Activated effector memory CD4-positive, alpha-beta T cell treated with anti-CD3 and anti-CD28 coated beads, Interleukin-2, amount 50 U/mL, for 16 hours (primary cell): Measurements from ENCODE around the gene TBC1D21.
A peak's percentile ranks its signal among the peaks of the same experiment; 100 is the strongest.

ENCODE experiments used
- DNase-seq: peaks from one replicate; pipeline ENCODE4 v3.0.0-alpha.2; 2020

The TBC1D21 gene

DNA sequence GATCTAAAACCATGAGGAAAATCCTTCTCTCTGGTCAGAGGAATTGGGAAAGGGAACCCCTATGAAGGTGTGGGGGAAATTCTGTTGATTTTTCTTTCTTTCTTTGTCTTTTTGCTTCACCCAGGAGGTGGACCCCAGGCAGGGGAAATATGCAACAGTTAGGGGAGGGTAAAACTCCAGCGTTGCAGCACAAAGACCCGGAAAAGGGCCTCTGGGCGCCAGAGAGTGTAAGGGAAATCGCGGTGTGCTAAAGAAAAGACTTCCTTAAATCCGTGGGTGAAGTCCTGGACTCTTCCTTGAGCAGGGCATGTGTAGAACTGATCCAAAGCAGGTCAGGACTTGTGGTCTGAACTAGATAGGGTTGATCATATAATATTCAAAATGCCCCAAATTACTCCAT, 11.1 kb upstream of the TBC1D21 start:
- DNase-seq = no peak

DNA sequence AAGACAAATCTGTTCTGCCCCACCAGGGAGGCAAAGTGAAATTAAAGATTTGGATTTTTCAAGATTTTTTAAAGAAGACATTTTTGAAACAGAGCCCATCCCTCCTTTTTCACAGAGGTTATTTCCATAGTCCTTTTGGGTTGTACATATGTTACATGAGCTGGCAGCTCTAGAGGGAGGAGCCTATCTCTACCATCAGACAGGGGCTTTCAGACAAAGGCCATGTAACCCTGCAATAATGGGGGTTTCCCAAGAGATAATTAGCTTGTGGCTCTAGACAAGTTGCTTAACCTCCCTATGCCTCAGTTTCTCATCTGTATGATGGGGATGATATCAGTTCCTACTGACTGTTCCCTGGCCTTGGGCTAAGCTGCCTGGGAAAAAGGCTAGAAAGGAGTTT, 8.0 kb upstream of the TBC1D21 start:
- no peak for DNase-seq

DNA sequence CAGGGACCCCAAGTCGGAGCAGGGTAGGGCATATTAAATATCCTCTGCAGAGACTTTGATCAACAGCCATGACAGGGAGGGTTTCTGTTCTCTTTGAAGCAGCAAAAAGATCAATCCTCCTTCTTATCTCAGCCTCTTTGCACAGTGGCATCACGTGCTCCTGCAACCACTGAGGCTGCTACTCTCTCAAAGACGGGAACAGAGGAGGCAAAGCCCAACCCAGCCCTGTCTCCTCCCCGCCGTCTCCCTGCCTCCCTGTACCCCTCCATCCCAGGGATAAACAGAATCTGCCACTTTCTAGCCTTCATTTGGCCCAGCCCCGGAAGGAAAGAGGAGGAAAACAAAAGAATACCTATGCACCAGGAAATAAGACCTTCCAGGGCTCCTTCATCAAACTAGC, 7.5 kb upstream of the TBC1D21 start:
- DNase-seq = no peak

DNA sequence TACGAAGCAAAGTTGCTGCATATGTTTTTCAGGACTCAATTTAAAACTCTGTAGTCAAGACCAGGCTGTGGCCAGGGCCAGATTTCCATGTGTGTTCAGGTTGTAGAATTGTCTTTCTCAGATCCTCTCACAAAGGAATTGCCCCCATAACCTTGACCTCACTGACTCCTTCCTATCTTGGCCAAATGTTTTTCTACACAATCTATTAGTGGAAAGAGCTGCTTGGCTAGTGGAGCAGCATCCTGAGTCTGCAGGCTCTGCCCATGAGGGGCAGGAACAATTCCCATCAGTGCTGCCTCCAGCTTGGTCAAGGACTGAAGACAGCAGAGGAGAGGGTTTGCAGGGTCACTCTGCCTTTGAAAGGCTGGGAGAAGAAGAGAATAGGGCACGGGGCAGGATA, 6.9 kb upstream of the TBC1D21 start:
- no peak for DNase-seq

DNA sequence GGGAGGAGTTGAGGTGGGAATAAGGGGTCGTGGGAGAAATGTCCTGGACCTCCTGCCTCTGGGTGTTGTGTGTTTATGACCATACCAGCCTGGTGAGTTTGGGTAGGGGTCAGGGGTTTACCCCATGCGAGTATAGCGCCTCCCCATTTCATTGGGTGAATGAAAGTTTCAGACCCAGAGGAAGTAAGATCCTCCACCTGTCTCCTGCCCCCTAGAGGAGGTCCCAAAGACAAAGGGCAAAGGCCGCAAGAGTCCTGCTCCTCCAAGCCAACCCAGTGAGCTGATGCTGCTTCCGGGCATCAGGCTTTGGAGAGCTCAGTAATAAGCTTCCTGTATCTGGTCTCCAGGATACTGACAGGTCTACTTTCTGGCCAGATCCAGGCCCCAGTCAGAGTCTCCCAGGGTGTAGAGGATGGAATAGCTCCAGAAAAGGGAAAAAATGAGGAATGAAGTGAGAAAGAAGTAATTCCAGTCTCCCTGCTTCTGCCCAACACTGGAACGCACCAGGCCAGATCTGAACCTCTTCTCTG, 6.4 kb upstream of the TBC1D21 start:
- no peak for DNase-seq

DNA sequence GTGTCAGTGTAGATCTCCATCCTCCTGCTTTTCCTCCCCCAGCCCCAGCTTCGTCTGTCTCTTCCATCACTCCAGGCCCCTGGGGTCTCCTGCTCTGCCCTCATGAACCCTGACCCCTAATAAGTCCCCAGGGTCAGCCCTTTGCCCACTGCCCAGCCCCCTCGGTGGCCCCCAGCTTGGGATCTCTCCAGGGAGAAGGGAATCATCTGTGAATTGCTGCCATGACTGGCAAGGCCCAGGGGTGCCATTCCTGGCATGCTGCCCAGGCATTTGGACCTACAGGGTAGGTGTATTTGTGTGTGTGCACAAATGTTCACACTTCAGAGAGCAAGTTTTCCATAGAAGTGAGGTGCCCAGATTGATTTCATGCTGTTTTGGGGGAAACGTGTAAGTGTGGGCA, 5.9 kb upstream of the TBC1D21 start:
- DNase-seq = no peak

DNA sequence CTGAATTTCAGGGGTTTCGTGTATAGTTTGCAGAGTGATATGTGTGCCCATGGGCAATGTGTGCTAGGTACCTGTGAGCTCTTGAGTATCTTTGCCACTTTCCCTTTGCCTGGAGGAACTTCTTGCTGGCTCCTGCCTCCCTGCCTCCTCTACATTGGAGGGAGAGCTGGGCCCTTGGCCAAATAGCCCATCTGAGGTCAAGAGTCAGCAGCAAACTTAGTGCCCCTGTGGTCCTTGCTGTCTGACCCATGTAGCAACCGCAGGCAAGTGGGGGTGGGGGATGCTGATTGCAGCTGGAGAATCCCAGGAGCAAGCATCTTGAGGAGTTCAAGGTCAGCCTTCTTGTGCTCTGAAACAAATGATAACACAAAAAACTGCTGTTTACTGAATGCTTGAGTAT, 5.4 kb upstream of the TBC1D21 start:
- no peak for DNase-seq

DNA sequence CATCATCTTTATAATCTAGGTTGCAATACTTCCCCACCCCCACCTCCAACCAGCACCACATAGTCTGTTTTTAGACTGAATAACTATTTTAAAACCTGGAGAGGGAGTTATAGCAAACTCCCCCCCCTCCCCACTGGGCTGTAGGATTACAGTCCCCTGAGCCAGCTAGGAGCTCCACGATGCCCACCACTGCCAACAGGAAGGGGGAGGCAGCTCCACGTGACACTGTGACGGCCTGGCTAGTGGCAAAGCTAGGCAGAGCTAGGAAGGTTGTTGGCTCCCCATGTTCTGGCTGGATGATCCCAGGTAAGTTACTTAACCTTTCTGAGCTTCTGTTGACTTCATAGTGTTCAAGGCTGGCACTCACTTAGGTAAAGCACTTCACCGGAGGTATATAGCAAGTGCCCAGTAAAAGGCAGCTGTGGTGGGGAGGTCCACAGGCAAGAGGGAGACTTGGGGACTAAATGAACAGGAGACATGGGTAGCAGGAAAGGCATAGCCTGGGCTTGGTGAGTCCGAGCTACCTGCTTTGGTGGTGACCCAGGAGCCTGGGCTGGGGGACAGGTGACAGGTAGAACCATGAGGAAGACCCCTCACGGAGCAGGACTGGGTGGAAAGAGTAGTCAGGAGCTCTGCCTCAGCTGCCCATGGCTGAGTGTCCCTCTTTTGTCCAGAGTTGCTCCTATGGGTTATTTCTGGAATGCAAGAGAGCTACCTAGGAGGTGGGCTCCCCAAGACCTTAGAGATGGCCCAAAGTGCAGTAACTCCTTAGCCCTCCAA, 4.0 kb upstream of the TBC1D21 start:
- no peak for DNase-seq

DNA sequence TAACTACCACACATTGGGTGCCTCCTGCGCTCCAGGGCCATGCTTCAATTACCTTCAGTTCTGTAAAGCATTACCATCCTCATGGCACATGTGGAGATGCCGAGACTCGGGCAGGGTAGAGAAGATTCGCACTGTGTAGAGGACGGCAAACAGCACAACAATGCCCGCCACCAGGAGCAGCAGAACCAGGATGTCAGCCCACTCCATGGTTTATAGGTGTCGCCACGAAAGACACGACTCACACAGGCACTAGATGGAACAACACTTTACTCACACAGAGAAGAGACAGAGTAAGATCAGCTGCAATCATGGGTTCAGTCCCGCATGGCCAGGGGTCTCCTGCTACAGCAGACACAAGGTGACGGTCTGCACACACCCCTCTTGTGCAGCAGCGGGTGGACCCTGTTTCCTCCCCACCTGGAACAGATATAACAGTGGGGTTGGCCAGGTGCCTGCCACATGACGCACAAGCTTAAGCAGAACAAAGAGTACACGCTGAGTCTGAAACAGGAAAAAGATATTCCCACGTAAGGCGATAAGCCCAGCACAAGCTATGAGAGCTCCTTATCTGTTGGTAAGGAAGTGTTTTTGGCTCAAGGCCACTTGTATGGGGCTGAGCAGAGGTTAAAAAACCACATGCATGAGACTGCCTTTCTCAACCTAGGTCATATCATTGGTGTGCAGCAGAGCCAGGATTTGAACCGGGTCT, 2.5 kb upstream of the TBC1D21 start:
- no peak for DNase-seq

DNA sequence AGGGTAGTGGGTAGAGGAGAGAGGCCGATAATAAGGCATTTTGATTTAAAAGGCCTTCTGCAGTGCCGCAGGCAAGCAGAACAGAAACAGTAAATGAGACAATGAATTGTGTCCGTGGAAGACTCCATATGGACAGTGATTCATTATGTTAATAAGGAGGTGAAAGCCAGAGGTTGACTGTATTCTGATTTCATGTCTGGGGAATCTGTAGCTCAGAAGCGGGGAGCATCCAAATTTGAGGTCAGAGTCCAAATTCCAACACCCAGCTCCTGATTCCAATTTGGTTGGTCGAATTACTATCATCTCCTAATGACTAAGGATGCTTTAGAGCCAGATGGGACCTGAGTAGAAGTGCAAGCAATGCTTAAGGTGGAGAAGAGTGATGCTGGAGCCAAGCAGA, 1.0 kb upstream of the TBC1D21 start:
- no peak for DNase-seq

DNA sequence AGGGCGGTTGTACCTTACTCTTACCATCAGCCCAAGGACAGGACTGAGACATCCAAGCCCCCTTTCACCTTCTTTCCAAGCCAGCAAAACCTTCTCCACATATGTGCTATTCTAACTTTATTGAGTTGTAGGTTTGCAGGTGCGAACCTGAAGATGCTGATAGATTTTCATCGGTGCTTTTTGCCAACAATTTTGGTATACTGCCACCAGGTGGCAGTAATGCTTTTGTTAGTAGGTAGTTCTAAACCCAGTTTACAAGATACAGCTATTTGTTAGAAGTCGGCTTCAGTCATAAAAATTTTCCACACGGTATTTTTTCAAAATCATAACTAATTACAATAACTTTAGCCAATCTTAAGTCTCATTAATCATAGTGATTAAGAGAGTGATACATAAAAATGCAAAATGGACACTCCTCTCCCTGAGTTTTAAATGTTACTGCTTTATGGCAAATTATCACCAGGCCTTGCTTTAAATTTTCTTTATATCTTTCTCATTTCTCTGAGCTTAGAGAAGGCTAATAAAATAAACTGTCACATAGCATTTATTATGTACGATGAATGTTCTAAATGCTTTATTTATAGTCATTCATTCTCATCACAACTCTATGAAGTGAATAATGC, 636 bp downstream of the TBC1D21 start:
- peak; percentile 53 for DNase-seq

DNA sequence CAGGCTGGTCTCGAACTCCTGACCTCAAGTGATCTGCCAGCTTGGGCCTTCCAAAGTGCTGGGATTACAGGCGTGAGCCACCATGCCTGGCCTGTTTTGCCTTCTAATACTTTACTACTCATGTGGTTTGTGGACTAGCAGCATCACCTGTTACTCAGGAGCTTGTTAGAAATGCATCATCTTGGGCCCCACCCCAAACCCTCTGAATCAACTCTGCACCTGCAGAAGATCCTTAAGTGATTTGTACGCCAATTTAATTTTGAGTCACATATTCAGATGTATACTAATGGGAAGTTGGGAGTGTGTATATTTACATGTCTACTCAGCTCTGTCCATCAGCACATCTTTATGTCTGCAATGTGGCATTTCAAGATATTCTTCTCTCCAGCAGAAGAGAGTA, 6.1 kb downstream of the TBC1D21 start:
- peak; percentile 47 for DNase-seq

DNA sequence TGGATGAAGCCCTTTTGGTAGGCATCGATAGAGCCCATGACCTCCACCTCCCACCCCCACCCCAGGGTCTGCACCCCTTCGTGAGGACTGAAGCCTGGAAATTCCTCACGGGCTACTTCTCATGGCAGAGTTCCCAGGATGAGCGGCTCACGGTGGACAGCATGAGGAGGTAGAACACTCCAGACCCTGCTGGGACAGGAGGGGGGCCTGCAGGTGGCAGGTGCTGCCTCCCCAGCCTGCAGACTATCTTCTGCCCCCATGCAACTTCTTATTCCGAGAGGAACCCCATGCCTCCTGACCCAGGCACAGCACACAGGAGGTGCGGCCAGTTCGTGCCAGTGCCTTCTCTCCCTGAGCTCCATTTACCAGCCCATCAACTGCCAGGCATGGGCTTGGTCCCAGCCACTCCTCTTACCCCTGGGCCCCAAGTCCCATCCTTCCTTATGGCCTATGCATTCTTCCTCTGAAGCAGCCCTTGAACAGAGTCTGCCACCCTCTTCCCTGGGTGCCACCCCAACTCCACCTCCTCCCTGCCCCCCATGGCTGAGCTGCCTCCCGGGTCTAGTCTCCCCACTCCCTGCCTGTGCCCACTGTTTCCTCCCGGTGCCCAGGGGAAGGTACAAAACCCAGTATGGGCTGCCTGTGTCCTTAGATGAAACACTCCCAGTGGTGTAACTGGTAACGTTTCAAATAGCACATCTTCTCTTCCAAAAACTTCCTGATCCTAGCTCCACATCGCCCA, 8.4 kb downstream of the TBC1D21 start:
- DNase-seq = peak; percentile 47

DNA sequence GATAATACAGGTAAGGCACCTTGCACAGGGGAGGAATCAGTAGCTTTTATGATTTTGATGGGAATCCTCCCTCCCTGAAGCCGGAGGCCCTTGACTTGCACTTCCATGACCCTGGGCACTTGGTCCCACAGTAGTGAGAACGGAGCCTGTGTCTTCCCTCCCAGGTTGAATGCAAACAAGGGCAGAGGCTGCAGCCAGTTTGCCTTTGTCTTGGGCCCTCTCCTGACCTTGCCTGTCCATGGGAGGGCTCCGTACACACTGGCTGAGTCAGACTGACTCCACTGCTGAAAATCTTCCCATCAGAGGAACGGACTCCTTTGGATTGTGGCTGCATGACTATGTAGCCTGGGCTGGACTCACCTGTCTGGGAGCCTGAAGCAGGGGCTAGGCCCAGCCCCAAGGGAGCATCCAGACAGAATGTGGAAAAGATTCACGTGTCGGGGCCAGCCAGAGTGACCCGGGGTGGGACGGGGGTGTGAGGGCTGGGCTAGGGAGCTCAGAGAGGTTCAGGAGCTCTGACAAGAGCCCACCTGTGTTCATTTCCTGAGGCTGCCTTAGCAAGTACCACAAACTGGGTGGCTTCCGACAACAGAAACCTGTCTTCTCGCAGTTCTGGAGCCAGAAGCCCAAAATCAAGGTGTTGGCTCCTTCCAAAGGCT, 9.5 kb downstream of the TBC1D21 start:
- peak; percentile 21 for DNase-seq

DNA sequence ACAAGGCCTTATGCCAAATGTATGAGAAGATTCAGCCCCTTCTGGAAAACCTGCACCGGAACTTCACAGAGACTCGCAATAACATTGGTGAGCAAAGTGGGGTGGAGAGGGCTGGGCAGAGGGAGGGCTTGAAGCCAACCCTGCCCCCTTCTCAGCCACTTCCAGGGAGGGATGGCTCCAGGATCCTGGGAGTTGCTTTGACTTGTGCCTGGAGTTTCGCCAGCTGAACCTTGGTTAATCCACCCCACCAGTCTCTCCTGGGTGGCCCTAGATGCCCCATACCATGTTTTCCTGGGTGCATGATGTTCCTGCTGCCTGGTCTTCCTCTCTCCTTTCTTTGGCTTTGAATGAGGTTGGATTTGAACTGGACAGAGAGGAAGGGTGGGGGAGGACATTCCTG, 10.8 kb downstream of the TBC1D21 start:
- DNase-seq = no peak

DNA sequence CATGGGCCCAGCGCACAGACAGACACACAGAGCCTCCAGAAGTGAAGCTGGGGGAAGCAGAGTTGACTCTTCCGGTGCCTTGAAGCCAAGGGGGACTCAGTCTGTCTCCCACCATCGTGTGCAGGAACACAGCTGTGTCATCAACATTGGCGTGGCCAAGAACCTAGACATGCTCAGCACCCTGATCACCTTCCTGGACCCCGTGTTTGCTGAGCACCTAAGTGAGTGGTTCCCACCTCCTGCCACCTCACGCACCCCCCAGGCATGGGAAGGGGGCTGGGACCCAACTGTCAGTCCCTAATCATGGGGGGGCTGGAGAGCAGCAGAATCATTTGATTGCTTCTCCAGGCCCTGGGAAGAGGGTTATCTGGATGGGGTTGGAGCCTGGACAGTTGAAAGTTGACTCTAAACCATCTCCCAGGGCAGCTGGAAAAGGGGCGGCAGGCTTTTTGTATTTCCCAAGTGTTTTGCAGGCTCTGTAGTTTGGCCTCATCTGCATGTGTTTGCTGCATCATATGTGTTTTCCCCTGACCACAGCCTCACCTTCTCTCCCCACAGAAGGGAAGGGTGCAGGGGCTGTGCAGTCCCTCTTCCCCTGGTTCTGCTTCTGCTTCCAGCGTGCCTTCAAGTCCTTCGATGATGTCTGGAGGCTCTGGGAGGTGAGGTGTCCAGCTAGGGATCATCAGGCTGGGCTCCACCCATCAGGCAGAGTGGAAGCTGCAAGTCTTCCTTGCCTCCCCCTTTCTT, 12.8 kb downstream of the TBC1D21 start:
- DNase-seq = no peak

DNA sequence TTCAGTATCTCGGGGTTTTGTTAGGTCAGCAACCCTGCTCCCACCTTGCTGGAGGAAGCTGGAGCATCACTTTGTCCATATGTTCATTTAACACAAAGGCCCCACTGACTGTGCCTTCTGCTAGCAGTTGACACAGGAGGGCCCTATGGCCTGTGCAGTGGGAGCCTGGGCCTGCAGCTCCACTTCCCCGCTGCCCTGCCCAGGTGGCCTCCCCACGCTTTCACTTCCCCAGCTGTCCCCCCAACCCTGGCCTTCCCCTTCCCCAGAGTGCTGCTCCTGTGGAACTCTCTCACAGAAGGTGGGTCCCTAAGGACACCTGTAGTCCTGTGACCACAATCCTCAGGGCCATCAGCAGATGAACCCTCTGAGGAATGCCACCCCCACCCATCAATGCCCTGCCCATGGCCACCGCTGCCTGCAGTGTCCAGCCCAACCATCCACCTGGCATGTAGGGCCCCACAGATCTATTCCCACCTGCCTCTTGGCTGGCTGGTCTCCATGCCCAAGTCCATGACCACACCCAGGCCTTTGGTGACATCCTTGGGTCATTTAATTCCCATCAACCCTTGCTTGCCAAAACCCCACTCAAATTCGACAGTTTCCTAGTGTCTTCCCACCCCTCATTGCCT, 13.5 kb downstream of the TBC1D21 start:
- peak; percentile 34 for DNase-seq

DNA sequence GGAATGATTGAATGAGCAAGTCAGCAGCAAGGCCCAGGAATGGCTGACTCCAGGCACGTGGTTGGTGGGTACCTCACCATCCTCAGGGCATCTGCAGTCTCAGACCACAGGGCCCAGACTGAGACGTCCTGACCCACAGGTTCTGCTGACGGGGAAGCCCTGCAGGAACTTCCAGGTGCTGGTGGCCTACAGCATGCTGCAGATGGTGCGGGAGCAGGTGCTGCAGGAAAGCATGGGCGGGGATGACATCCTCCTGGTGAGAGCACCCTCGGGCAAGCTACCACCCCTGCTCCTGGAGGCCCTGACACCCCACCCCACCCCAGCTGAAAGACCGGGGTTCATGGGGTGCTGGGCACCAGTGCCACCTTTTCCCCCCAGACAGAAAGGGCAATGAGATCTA, 14.1 kb downstream of the TBC1D21 start:
- peak; percentile 54 for DNase-seq

DNA sequence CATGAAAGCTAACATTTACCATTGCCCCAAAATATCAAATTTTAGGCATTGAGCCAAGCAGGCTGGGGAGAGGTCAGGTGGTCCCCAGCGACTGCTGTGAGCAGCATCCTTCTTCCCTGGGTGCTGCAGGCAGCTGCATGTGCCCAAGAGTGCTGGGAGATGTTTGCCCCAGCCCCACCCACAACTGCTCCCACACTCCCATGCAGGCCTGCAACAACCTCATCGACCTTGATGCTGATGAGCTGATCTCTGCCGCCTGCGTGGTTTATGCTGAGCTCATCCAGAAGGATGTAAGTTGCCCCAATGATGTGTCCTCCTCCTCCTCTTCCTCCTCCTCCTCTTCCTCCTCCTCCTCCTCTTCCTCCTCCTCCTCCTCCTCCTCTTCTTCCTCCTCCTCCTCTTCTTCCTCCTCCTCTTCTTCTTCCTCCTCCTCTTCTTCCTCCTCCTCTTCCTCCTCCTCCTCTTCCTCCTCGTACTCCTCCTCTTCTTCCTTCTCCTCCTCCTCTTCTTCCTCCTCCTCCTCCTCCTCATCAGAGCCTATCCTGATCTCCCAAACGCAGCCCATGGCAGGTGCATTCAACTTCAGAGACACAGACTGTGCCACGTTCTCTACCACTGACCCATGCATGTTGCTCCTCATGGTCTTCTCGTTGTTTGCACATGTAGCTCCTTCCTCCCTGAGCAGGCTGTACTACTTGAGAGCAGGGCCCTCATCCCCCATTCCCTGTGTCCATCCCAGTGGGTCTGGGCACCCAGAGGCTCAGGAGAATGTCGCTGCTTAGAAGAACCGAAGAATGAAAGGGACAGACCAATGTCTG, 15.1 kb downstream of the TBC1D21 start:
- DNase-seq = peak; percentile 42

DNA sequence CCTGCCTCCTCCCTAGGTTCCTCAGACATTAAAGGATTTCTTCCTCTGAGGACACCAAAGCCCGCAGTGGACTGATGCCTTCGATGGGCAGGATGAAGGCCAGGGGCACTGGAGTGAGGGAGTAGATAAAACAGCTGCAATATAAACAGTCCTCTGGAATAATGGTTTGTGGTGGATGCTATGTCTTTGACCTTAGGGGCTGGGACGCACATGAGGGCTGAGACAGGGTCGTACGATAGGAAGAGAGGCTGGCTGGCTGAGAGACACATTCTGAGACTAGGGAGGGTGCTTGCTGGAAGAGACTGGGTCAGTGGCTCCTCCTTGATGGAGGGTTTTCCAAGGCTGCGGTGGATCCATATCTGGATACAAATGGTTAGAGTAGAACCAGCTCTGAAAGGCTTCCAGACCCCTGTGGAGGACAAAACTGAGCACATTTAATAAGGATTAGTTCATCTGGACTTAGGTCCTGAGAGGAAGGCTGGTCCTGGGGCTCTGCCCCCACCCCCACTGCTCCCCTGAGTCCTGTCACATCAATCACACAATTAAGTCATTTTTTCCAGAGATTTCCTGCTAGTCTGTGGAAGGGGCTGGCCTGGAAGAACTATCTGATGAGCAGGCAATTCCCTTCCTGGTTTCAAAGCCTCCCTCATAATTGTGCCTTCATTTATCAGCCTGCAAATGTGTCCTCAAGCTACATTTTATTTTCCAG, 15.8 kb downstream of the TBC1D21 start:
- DNase-seq = peak; percentile 25
